ENCODE results near the gene ZNG1B. TPM values are rescaled to one million over a fixed set of nuclear protein-coding genes. Genes with fewer than 3 reads are reported as not detected.
A peak's percentile ranks its signal among the peaks of the same experiment; 100 is the strongest.
"Not testable (repeated sequence)": the region's sequence is repeated elsewhere in the genome, so short reads cannot be mapped to it uniquely, and the experiment has no call there.

ZNG1B gene
- 10 to 100 TPM; 44.4 to 49.4 TPM for total RNA-seq
- 27.7 TPM for polyA plus RNA-seq (ENCODE audit: insufficient read depth, low read depth, low replicate concordance)
- long read RNA-seq, donor 1, transcript CBWD2-201 (15 exons, 1,812 nt), result major isoform, 17 of 53 reads
- long read RNA-seq, donor 1, partial matches to known transcripts, result 28 of 53 reads
- long read RNA-seq, donor 1, other reads (novel, unspliced or antisense), result 0 of 53 reads
- long read RNA-seq, donor 2, transcript CBWD2-209 (3 exons, 880 nt), result major isoform, 7 of 14 reads
- long read RNA-seq, donor 2, partial matches to known transcripts, result 0 of 14 reads
- long read RNA-seq, donor 2, other reads (novel, unspliced or antisense), result 0 of 14 reads

- H3K27me3 ChIP-seq; H3K4me1 ChIP-seq; intact Hi-C loops (cut with DNase I; ENCODE audit: low total_unique reads); H3K36me3 ChIP-seq (ENCODE audit: low read depth, missing control alignments); H3K9me3 ChIP-seq: not testable (repeated sequence)
- Histone ChIP-seq H3K27ac (peak within 1 kb of the TSS in 1 of 2 donors; percentile 71), H3K4me3 (peak within 1 kb of the TSS; percentile 48 to 64)
- 0 to 2% methylated on average over 15 to 20 of the region's 56 CpGs for WGBS, 2 donors
- peak; percentile 85 for DNase-seq
These were observed at the start of gene ZNG1B for GRCh38 chr2:113437508-113438465. Gene ZNG1B (plus strand): TSS chr2:113437691. CDS start chr2:113437869, 178 bp downstream.

GRCh38 chr2:113390124-113390849 lies 47.2 kb upstream of the ZNG1B start:
- no peak for TF ChIP-seq POLR2A (IDR thresholded peaks at IDR 0.05)
- TF ChIP-seq, protein P1, sequence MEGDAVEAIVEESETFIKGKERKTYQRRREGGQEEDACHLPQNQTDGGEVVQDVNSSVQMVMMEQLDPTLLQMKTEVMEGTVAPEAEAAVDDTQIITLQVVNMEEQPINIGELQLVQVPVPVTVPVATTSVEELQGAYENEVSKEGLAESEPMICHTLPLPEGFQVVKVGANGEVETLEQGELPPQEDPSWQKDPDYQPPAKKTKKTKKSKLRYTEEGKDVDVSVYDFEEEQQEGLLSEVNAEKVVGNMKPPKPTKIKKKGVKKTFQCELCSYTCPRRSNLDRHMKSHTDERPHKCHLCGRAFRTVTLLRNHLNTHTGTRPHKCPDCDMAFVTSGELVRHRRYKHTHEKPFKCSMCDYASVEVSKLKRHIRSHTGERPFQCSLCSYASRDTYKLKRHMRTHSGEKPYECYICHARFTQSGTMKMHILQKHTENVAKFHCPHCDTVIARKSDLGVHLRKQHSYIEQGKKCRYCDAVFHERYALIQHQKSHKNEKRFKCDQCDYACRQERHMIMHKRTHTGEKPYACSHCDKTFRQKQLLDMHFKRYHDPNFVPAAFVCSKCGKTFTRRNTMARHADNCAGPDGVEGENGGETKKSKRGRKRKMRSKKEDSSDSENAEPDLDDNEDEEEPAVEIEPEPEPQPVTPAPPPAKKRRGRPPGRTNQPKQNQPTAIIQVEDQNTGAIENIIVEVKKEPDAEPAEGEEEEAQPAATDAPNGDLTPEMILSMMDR (IDR thresholded peaks at IDR 0.05), result peak; percentile 48 to 80 (median 58)
- no peak overlapping the region for H3K27ac ChIP-seq
- intact Hi-C loops (cut with DNase I; ENCODE audit: low total_unique reads), result no loop called here
- DNase-seq, result peak; percentile 77
- WGBS, 2 donors, result 15 to 17% methylated on average over 11 of the region's 11 CpGs
- no peaks in the 10 kb centered on the region for H3K36me3 ChIP-seq (ENCODE audit: low read depth, missing control alignments)
- H3K4me1 ChIP-seq, result no peaks in the 10 kb centered on the region
- H3K4me3 ChIP-seq, result no peak overlapping the region
- H3K9me3 ChIP-seq, result no peaks in the 10 kb centered on the region
- no peaks in the 10 kb centered on the region for H3K27me3 ChIP-seq

GRCh38 chr2:113391073-113391472 lies 46.4 kb upstream of the ZNG1B start:
- intact Hi-C loops (cut with DNase I; ENCODE audit: low total_unique reads), result no loop called here
- TF ChIP-seq, protein P1 (IDR thresholded peaks at IDR 0.05), result no peak
- TF ChIP-seq POLR2A (IDR thresholded peaks at IDR 0.05), result no peak

GRCh38 chr2:113406114-113406513 lies 31.4 kb upstream of the ZNG1B start:
- no peaks in the 10 kb centered on the region for H3K9me3 ChIP-seq
- H3K36me3 ChIP-seq (ENCODE audit: low read depth, missing control alignments), result no peaks in the 10 kb centered on the region
- H3K27me3 ChIP-seq, result no peaks in the 10 kb centered on the region
- WGBS, 2 donors, result 64 to 76% methylated on average over 5 of the region's 5 CpGs
- H3K27ac ChIP-seq, result no peak overlapping the region
- DNase-seq, result no peak
- H3K4me3 ChIP-seq, result no peak overlapping the region
- intact Hi-C loops (cut with DNase I; ENCODE audit: low total_unique reads), result no loop called here
- TF ChIP-seq, protein P1 (IDR thresholded peaks at IDR 0.05), result no peak
- no peak for TF ChIP-seq POLR2A (IDR thresholded peaks at IDR 0.05)
- no peaks in the 10 kb centered on the region for H3K4me1 ChIP-seq

More at GRCh38 chr2:113391073-113391472, 46.4 kb upstream of the ZNG1B start:
- Histone ChIP-seq H3K36me3 (ENCODE audit: low read depth, missing control alignments) (no peaks in the 10 kb centered on the region), H3K9me3 (no peaks in the 10 kb centered on the region), H3K4me1 (no peaks in the 10 kb centered on the region), H3K27ac (no peak overlapping the region), H3K27me3 (no peaks in the 10 kb centered on the region), H3K4me3 (no peak overlapping the region)
- 90% methylated on average over 6 of the region's 6 CpGs for WGBS, 2 donors
- DNase-seq, result no peak

Measured in testis (tissue), 5 donors.